GM18873 (cell line): Measurements from ENCODE around the gene EIF4A3.
A peak's percentile ranks its signal among the peaks of the same experiment; 100 is the strongest.
"Not testable (repeated sequence)": the region's sequence is repeated elsewhere in the genome, so short reads cannot be mapped to it uniquely, and the experiment has no call there.

Experiments
- ATAC-seq: cut with Tn5 transposase; IDR thresholded peaks from one replicate; pipeline ENCODE4 v1.9.1; 2021; ENCODE audit warnings: mild to moderate bottlenecking, moderate library complexity, moderate number of reproducible peaks; ENCODE audit not compliant: unreplicated experiment, low FRiP score

Gene EIF4A3

DNA sequence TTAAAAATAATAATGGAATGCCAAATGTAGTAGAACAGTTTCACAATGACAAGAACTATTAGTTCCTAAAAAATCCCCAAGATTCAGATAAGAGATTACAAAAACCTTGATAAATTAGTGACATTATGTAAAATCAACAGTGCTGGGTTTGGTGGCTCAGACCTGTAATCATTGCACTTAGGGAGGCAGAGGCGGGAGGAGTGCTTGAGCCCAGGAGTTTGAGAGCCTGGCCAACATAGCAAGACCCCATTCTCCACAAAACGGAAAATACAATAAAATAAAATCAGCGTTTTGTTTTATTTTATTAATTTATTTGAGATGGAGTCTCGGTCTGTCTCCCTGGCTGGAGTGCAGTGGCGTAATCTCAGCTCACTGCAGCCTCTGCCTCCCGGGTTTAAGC is 27.0 kb upstream of the EIF4A3 start:
- ATAC-seq: no peak

DNA sequence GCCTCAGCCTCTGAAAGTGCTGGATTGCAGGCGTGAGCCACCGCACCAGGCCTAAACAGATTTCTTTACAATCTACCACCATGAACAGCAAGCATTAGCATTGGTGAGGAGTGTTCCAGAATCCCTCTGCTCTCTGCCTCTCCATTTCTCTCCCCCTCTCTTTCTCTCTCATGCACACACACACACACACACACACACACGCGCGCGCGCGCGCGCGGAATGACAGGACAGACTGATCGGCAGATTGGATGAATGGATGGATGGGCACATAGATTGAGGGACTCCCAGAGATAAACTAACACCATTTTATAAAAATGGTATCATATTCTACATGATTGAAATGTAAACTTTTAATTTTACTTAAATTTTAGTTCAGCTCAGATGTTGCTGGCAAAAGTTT is 26.2 kb upstream of the EIF4A3 start:
- ATAC-seq: no peak

DNA sequence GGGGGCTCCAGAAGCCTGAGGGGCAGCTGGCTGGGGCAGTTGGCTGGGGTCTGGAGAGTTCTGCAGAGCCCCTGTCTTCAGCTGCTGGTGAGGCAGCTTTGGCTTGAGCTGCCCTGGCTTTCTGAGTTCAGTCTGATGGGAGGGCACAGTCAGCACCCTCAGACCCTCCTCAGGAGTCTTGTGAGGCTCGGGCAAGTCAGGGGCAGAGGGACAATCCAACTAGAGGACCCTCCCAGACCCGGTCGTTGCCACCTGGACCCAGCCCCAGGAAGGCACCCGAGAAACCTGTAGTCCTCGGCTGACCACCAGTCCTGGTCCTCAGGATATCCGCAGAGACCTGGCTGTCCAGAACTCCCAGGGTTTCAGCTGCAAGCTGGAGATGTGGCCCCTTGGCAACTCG is 24.8 kb upstream of the EIF4A3 start:
- no peak for ATAC-seq

DNA sequence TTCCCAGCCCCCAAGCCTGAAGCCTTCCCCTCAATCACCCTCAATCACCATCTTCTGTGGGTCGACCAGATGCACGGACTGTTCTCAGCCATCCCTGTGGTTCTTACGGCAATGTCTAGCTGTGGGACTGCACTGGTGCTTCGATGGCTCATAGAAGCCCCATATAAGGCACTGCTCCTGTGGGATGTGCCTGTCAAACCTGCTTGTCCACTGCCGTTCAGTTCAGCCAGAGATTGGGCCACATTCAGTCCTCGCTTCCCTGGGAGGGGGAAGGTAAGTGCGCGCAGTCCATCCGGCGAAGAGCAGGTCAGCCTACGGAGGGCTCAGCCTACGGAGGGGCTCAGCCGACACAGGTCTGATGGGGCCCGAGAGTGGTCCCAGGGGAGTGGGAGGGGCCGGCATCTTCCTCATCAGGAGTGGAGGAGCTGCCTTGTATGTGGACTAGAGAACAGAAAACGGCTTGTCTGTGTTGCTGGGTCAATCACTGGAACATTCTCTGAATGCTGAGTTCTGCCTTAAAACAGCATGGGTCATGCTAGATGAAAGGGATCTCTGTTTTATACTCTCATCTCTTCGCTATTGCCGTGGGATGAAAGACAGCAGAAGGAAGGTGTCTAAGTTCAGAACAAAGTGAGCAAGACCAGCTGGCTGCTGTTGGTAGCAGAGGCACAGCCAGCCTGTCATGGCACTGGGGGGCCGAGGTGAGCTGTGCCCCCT is 23.0 kb upstream of the EIF4A3 start, which contains the start of gene CARD14:
CARD14 (plus strand) TSS at position 247 of the 717 bp plus-strand sequence. CDS start 11,409 bp downstream, outside the sequence.
- no peak for ATAC-seq

DNA sequence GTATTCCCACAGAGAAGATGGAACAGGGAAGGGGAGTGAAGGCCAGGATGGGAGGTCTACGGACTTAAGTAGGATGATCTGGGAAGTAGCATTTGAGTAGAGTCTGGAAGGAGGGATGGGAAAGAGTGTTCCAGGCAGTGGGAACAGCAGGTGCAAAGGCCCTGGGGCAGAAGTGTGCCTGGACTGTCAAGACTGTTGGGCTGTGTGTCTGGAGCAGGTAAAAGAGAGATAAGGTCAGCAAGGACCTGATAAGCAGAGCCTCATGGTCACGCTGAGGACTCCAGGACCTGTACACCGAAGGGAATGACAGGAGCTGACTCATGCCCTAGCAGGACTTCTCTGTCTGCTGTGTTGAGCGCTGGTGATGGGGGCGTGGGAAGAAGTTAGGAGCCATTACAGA is 22.2 kb upstream of the EIF4A3 start:
- ATAC-seq: no peak

DNA sequence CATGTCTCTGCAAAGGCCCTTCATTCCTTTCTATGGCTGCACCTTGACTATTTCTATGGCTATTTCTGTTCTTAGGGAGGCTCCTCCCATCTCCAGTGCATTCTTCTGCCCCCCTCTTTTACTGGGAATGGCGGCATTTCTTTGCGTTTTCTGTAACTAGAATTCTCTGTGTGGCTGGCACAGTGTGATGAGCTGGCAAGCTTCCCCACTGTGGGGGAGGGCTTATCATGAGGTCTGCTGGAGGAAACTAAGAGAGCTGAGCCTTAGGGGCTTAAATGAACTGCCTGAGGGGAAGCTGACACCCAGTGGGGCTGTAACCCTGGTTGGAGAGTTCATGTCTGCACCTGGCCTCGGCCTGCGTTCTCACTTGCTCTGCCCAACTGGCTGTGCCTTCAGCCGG is 21.4 kb upstream of the EIF4A3 start:
- no peak for ATAC-seq

DNA sequence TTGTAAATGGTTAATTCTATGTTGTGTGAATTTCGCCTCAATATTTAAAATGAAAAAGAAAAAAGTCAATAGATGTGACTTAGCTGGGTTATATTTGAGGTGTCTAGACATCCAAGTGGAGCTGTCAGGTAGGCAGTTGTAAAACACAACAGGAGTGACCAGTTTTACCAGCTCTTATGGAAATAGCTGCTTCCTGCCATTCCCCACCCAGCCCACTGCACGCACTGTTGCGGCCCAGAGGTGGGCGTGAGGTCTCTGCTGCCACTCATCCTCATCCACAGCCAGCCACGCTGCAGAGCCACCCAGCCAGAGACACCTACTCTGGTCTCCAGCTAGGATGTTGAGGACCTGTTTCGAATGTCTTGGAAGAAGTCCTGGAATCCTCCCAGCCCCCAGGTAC is 19.5 kb upstream of the EIF4A3 start:
- no peak for ATAC-seq

DNA sequence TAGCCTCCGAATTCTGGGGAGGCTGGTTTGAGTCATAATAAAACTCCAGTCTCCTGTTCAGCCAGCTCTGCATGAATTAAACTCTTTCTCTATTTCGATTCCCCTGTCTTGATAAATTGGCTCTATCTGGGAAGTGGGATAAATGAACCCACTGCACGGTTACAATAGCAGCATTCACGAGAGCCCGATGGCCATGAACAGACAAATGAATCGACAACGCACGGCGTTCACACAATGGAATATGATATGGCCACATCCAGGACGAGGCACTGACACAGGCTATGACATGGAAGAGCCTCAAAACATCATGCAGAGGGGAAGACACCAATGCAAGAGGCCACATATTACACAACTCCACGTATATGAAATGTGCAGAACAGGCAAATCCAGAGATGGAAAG is 17.3 kb upstream of the EIF4A3 start:
- no peak for ATAC-seq

DNA sequence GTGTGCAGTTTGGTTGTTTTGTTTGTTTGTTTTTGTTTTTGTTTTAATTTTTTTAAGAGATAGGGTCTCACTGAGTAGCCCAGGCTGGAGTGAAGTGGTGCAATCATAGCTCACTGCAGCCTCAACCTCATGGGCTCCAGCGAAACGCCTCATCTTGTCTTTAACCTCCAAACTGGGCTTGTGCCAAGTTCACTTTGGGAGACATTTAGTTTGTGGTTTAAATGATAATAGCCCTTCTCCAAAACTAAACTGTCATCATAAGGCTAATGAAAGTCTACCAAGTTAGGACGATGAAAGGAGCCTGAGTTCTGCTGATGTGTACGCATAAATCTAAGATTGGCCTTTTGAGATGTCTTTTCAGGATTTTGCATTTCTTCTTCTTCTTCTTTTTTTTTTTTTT is 16.4 kb upstream of the EIF4A3 start:
- no peak for ATAC-seq

DNA sequence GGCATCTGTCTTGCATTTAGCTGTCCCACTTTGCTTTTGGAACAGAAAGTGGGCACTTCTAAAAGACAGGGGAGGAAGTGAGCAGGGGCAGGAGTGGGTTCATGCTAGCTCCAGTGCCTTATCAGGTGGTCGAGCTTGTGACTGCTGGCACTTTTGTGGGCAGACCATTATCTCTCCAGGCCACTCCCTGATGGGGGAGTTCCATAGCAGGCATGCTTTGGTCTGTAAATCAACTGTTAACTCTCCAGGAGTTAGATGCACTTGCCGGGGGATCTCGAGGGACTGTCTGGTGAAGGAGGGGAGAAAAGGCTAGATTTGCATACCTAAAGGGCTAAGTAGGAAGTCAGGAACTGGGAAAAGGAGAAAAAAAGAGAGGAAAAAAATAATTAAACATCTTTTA is 13.6 kb upstream of the EIF4A3 start:
- no peak for ATAC-seq

DNA sequence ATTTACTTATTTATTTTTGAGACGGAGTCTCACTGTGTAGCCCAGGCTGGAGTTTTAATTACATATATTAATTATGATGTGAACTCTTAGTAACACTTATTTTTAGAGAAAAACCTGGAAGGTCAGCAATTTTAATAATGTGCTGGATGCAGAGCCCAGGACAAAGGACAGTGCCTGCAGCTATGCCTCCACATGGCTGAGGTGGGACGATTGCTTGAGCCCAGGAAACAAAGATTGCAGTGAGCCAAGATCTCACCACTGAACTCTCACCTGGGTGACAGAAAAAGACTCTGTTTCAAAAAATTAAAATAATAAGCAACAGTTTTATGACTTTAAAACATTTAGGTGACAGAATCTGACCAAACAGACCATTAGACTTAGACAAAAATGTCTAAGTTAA is 11.9 kb upstream of the EIF4A3 start:
- ATAC-seq: no peak

DNA sequence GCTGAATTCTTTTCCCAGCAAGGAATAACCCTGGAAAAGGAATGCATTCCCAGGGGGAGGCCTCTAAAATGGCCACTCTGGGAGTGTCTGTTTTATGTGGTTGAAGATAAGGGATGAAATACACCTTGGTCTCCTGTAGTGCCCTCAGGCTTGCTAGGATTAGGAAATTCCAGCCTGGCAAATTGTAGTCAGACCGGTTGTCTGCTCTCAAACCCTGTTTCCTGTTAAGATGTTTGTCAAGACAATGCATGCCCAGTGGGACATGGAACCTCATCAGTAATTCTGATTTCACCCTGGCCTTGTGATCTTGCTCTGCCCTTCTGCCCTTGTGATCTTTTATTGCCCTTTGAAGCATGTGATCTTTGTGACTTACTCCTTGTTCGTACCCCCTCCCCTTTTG is 8.7 kb upstream of the EIF4A3 start:
- not testable (repeated sequence) for ATAC-seq

DNA sequence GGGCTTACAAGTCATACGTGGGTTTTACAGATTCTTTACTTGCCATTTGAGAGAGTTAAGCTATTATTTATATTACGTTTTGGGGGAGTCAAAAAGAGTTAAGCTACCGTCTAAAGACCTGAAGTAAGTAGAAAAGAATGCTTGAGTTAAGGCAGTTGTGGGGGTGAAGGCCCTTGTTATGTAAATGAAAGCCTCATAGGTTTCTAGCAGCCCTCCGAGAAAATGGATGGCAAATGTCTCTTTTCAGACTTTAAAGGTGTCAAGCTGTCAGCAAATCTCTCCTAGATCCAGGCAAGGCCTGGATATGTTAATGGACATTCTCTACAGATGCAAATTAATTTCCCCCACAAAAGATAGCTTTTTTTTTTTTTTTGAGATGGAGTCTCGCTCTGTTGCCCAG is 7.2 kb upstream of the EIF4A3 start:
- ATAC-seq: no peak

DNA sequence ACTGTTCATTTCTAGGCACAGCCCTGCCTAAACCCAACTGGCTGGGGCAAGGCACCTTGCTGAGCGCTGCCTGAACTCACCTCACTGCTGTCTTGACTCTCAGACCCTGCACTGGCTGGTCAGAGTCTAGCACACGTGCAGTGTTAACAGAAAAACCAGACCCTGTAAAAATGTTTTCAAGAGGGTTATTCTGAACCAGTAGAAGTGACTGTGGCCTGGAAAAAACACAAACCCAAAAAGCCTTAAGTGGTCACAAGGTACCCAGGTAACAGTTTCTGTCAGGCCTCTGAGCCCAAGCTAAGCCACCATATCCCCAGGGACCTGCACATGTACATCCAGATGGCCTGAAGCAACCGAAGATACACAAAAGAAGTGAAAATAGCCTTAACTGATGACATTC is 6.1 kb upstream of the EIF4A3 start:
- ATAC-seq: no peak

DNA sequence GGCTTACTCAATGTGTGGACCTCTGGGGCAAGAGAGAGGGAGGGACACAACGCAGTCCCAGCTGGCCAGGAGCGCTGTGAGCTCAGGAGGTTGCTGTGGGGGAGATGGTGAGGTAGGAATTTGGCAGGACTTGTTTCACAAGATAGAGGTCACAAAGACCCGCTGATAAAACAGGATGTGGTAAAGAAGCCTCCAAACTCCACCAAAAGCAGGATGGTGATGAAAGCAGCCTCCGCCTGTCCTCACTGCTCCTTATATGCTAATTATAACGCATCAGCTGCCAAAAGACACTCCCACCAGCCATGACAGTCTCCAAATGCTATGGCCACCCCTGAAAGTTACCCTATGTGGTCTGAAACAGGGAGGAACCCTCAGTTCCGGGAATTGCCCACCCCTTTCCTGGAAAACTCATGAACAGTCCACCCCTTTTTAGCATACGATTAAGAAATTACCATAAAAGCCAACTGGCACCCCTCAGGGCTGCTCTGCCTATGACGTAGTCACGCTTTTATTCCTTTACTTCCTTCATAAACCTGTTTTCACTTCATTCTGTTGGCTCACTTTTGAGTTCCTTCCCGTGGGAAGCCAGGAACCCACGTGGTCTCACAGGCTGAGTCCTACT is 5.3 kb upstream of the EIF4A3 start:
- ATAC-seq: no peak

DNA sequence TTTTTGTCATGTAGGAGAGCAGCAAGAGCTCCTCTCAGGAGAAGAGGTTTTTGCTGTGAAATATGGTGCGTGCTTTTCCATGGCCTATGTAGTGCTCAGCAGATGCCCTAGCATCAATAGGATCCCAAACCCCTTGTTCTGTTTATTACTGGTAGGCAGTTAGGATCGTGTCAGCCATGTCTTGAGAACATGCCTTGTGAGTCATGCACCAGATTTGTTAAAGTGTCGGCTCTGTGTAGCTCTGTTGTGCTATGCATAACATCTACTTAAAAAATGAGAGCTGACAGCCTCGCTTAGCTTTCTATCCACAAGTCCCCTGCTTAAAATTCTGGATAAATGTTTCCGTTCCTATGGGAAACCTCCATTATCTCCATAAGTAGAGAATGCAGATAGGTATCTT is 4.4 kb upstream of the EIF4A3 start:
- no peak for ATAC-seq

DNA sequence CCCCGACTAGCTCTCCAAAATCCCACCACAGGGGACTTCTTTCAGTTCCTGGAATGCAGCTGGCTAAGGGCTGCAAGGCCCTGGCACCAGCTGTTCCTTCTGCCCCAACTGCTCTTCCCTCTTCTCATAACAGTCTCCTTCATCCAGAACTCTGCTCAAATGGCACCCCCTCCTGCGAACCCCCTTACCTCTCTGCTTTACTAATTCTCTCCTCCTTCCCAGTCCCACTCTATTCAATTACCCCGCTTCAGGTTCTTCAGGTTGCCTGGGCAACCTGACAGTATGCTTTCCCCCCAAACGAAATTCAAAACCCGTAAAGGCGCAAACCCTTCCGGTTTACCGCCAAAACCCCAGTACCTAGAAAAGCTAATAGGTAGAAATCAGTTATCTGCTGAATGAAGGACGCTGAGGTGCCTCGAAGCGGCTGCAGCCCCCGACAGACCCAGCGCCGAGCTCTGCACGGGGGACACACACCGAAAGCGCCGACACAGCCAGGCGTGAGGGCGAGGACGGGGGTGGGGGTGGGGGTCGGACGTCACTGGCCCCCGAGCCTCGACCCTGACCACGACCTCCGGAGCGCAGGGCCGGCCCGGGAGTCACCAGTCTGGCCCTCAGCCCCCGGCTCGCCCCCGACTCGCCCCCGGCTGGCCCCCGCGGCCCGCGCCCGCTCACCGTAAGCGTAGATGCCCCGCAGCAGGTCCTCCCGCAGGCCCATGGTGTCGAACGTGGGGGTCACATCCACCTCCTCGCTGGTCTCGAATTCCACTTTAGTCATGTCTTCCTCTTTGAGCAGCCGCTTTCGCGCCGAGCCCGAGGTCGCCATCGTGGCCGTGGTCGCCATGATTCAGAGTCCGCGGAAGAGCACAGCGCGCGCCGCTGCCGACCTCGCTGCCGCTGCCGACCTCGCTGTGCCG is 550 bp downstream of the EIF4A3 start:
- peak; percentile 28 for ATAC-seq

DNA sequence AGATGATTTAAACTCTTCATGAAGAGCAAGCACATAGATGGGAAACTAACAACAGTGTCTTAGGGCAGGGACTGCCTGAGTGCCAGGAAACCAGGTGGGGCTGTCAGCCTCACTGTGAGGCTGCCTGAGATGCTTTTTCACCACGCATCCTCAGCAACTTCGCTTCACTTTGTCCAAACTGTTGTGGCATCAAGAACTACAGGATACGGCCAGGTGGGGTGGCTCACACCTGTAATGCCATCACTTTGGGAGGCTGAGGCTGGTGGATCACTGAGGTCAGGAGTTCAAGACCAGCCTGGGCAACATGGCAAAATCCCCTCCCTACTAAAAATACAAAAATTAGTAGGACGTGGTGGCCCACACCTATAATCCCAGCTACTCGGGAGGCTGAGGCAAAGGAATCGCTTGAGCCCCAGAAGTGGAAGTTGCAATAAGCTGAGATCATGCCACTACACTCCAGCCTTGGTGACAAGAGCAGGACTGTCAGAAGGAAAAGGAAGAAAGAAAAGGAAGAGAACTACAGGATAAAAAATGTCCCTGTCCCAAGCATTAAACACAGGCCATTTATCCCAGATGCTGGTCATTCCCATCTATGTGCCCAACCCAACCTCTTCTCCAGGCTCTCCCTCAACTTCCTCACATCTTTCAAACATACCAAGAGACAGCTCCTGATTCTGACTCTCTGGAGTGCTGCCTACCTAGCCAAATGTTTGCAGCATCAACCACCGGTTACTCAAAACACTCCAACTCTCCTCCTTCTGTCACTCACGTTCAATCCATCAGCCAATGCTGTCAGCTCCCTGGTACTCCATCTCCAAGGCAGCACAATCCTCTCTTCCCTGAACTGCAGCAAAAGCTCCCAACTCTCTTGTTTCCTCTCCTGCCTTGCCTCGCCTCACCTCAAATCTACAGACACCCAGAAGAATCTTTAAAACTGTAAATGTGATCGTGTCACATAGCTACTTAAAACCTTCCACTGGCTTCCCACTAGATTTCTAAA is 1.6 kb downstream of the EIF4A3 start:
- ATAC-seq: no peak

DNA sequence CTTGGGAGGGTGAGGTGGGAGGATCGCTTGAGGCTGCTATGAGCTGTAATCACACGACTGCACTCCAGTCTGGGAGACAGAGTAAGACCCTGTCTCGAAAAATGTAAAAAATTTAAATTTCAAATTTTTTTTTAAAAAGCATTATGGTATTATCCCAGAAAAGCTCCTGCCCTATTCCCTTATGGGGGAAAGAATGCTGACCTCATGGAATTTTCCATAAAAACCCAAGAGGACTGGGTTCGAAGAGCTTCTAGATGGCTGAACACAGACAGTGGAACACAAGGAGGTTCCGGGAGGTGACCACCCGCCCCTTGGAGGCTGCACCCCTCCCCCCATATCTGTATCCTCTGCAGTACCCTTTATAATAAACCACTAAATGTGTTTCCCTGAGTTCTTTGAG is 4.0 kb downstream of the EIF4A3 start:
- ATAC-seq: no peak
